ENCODE results near the gene CCSER1. TPM values are rescaled to one million over a fixed set of nuclear protein-coding genes. Genes with fewer than 3 reads are reported as not detected.
"Not testable (repeated sequence)": the region's sequence is repeated elsewhere in the genome, so short reads cannot be mapped to it uniquely, and the experiment has no call there.

The CCSER1 gene
- total RNA-seq, 1 donor from 2014 or later: 8.4 TPM

GRCh38 chr4:91325495-91325894 is 1198.3 kb downstream of the CCSER1 start:
- intact Hi-C loops (cut with DNase I): no loop called here
- Histone ChIP-seq H3K27ac (no peak overlapping the region), H3K9me3 (peaks cover 9% of the 10 kb centered on the region), H3K4me3 (no peak overlapping the region), H3K27me3 (ENCODE audit: low read depth) (no peaks in the 10 kb centered on the region), H3K4me1 (no peaks in the 10 kb centered on the region), H3K36me3 (no peaks in the 10 kb centered on the region)
- no peak for TF ChIP-seq CTCF (IDR thresholded peaks at IDR 0.05)
- DNase-seq: no peak
- no peak for ATAC-seq

GRCh38 chr4:91326167-91326566 is 1199.0 kb downstream of the CCSER1 start:
- H3K36me3 ChIP-seq; intact Hi-C loops (cut with DNase I); H3K4me3 ChIP-seq; H3K27ac ChIP-seq; DNase-seq; H3K9me3 ChIP-seq; H3K27me3 ChIP-seq (ENCODE audit: low read depth); ATAC-seq; H3K4me1 ChIP-seq: not testable (repeated sequence)

GRCh38 chr4:91330555-91331137 is 1203.5 kb downstream of the CCSER1 start:
- no peak for TF ChIP-seq CTCF (IDR thresholded peaks at IDR 0.05)
- no peaks in the 10 kb centered on the region for H3K4me1 ChIP-seq
- H3K27ac ChIP-seq: no peak overlapping the region
- DNase-seq: no peak
- no peak for ATAC-seq
- no peak overlapping the region for H3K4me3 ChIP-seq
- peaks cover 9% of the 10 kb centered on the region for H3K9me3 ChIP-seq
- no peaks in the 10 kb centered on the region for H3K27me3 ChIP-seq (ENCODE audit: low read depth)
- no peaks in the 10 kb centered on the region for H3K36me3 ChIP-seq
- intact Hi-C loops (cut with DNase I): no loop called here

- no peak overlapping the region for H3K4me3 ChIP-seq
- TF ChIP-seq CTCF (IDR thresholded peaks at IDR 0.05): no peak
- DNase-seq: no peak
Measured at GRCh38 chr4:91340822-91341221, 1213.6 kb downstream of the CCSER1 start.

GRCh38 chr4:91345632-91346031 is 1218.4 kb downstream of the CCSER1 start:
- Histone ChIP-seq H3K4me1 (no peaks in the 10 kb centered on the region), H3K4me3 (no peak overlapping the region), H3K27ac (no peak overlapping the region), H3K9me3 (no peaks in the 10 kb centered on the region), H3K36me3 (no peaks in the 10 kb centered on the region), H3K27me3 (ENCODE audit: low read depth) (no peaks in the 10 kb centered on the region)
- TF ChIP-seq CTCF (IDR thresholded peaks at IDR 0.05): no peak
- intact Hi-C loops (cut with DNase I): no loop called here
- no peak for DNase-seq
- no peak for ATAC-seq

More at GRCh38 chr4:91340822-91341221, 1213.6 kb downstream of the CCSER1 start:
- Histone ChIP-seq H3K9me3 (no peaks in the 10 kb centered on the region), H3K27me3 (ENCODE audit: low read depth) (no peaks in the 10 kb centered on the region), H3K4me1 (no peaks in the 10 kb centered on the region), H3K27ac (no peak overlapping the region), H3K36me3 (no peaks in the 10 kb centered on the region)
- intact Hi-C loops (cut with DNase I): no loop called here
- no peak for ATAC-seq

- H3K36me3 ChIP-seq; H3K4me1 ChIP-seq; intact Hi-C loops (cut with DNase I); H3K27me3 ChIP-seq (ENCODE audit: low read depth); DNase-seq; H3K27ac ChIP-seq; H3K9me3 ChIP-seq; H3K4me3 ChIP-seq; ATAC-seq: not testable (repeated sequence)
Measured at GRCh38 chr4:91356496-91356895, 1229.3 kb downstream of the CCSER1 start.

GRCh38 chr4:91358016-91358415 is 1230.8 kb downstream of the CCSER1 start:
- ATAC-seq; DNase-seq; intact Hi-C loops (cut with DNase I); H3K4me3 ChIP-seq; H3K9me3 ChIP-seq; H3K36me3 ChIP-seq; H3K4me1 ChIP-seq; H3K27ac ChIP-seq; H3K27me3 ChIP-seq (ENCODE audit: low read depth): not testable (repeated sequence)

- DNase-seq: not testable (repeated sequence)
Measured at GRCh38 chr4:91358621-91359020, 1231.4 kb downstream of the CCSER1 start.

More at GRCh38 chr4:91358621-91359020, 1231.4 kb downstream of the CCSER1 start:
- intact Hi-C loops (cut with DNase I); H3K27me3 ChIP-seq (ENCODE audit: low read depth); H3K4me1 ChIP-seq; ATAC-seq; H3K4me3 ChIP-seq; H3K27ac ChIP-seq; H3K9me3 ChIP-seq; H3K36me3 ChIP-seq: not testable (repeated sequence)
